ENCODE data around the gene TAF1L.
"Not testable (repeated sequence)": the region's sequence is repeated elsewhere in the genome, so short reads cannot be mapped to it uniquely, and the experiment has no call there.

The TAF1L gene

DNA sequence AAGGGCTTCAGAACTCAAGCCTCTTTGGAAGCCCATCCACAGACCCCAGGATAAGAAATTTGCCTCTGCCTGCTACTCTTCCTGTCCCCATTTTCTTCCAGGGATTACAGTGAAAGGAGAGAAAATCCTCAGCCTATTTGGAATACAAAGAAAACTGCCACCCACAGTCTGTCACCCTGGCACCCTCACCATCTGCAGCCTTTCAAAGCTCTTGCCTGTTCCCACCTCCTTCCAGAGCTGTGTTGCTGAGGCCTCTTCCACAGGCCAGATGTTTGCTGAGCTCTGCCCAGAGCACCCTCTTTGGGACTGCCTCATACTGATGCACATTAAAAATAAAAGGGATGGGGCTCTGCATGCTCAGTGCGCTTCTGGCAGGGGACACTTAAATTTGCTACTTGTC is 35.9 kb upstream of the TAF1L start:
- H3K4me1 ChIP-seq, result no peaks in the 10 kb centered on the region
- no peak overlapping the region for H2AFZ ChIP-seq
- no peaks in the 10 kb centered on the region for H3K79me2 ChIP-seq
- H3K27ac ChIP-seq, result no peak overlapping the region
- H3K9me3 ChIP-seq (ENCODE audit: control insufficient read depth, low read length), result no peaks in the 10 kb centered on the region
- H3K27me3 ChIP-seq (ENCODE audit: control insufficient read depth, insufficient read depth, low read length), result no peaks in the 10 kb centered on the region
- H3K36me3 ChIP-seq (ENCODE audit: control insufficient read depth, insufficient read depth, low read length), result no peaks in the 10 kb centered on the region
- TF ChIP-seq, protein P1, sequence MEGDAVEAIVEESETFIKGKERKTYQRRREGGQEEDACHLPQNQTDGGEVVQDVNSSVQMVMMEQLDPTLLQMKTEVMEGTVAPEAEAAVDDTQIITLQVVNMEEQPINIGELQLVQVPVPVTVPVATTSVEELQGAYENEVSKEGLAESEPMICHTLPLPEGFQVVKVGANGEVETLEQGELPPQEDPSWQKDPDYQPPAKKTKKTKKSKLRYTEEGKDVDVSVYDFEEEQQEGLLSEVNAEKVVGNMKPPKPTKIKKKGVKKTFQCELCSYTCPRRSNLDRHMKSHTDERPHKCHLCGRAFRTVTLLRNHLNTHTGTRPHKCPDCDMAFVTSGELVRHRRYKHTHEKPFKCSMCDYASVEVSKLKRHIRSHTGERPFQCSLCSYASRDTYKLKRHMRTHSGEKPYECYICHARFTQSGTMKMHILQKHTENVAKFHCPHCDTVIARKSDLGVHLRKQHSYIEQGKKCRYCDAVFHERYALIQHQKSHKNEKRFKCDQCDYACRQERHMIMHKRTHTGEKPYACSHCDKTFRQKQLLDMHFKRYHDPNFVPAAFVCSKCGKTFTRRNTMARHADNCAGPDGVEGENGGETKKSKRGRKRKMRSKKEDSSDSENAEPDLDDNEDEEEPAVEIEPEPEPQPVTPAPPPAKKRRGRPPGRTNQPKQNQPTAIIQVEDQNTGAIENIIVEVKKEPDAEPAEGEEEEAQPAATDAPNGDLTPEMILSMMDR (IDR thresholded peaks at IDR 0.05), result no peak
- no peak overlapping the region for H3K4me2 ChIP-seq (ENCODE audit: low read length)
- no peak overlapping the region for H3K9ac ChIP-seq
- H3K4me3 ChIP-seq (ENCODE audit: low read depth, low read length), result no peak overlapping the region

DNA sequence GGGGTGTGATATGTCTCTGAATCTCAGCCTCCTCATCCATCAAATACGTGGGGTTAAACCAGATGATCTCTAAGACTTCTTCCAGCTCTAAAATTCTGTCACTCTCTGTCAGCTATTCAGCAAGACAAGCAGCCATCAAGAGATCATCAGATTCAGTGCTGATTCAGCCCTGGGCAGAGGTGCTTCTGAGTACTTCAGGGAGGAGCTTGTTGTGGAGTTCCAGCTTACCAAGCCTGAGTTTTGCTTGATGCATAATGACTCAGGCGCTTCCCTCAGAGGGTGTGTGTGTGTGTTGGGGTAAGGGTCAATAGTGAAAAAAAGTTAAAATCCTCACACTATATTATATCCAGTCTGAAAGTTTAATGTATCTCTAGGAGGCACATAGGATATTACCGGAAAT is 29.6 kb upstream of the TAF1L start:
- Histone ChIP-seq H3K27me3 (ENCODE audit: control insufficient read depth, insufficient read depth, low read length) (no peaks in the 10 kb centered on the region), H3K4me2 (ENCODE audit: low read length) (no peak overlapping the region), H3K27ac (no peak overlapping the region), H3K36me3 (ENCODE audit: control insufficient read depth, insufficient read depth, low read length) (no peaks in the 10 kb centered on the region), H2AFZ (no peak overlapping the region), H3K4me1 (no peaks in the 10 kb centered on the region), H3K4me3 (ENCODE audit: low read depth, low read length) (no peak overlapping the region), H3K79me2 (no peaks in the 10 kb centered on the region), H3K9me3 (ENCODE audit: control insufficient read depth, low read length) (no peaks in the 10 kb centered on the region), H3K9ac (no peak overlapping the region)
- TF ChIP-seq, protein P1 (IDR thresholded peaks at IDR 0.05), result no peak

DNA sequence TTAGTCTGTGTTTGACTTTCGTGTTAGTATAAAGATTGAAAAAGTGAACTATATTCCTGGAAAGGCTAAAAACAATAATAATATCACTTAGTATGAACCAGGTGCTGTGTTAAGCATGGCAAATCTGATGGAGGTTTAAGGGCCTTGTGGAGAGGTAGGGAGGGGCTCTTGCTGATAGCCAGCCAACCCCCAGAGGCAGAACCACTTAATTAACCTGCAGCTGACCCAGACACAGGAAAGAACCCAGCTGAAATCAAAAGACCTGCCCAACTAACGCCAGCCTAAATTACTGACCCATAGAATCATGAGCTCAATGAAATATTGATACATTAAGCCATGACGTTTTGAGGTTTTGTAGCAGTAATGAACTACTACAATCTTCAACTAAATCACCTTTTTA is 28.3 kb upstream of the TAF1L start:
- Histone ChIP-seq H3K79me2 (no peaks in the 10 kb centered on the region), H3K9ac (no peak overlapping the region), H3K4me3 (ENCODE audit: low read depth, low read length) (no peak overlapping the region), H3K4me1 (no peaks in the 10 kb centered on the region), H3K9me3 (ENCODE audit: control insufficient read depth, low read length) (no peaks in the 10 kb centered on the region), H3K4me2 (ENCODE audit: low read length) (no peak overlapping the region), H3K27me3 (ENCODE audit: control insufficient read depth, insufficient read depth, low read length) (no peaks in the 10 kb centered on the region), H3K27ac (no peak overlapping the region), H2AFZ (no peak overlapping the region), H3K36me3 (ENCODE audit: control insufficient read depth, insufficient read depth, low read length) (no peaks in the 10 kb centered on the region)
- TF ChIP-seq, protein P1 (IDR thresholded peaks at IDR 0.05), result no peak

DNA sequence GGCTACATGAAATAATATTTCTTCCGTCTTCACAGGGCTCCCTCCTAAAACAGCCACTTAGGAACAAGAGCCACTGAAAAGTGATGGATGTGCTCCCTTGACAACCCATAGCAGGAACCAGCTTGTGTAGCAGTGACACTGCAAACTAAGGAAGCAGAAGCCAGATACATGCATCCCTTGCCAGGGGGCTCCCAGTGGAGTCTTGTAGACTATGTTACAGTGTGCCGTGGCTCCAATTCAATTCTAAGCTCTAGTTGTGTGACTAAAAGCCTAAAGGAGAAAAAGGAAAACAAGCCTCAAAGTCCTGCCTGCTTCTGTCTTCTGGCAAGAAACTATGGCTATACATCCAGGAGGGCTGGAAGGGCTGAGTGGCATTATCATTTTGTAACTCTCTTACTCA is 12.2 kb upstream of the TAF1L start:
- TF ChIP-seq, protein P1 (IDR thresholded peaks at IDR 0.05), result no peak
- no peak overlapping the region for H3K27ac ChIP-seq
- H3K79me2 ChIP-seq, result no peaks in the 10 kb centered on the region
- no peak overlapping the region for H3K4me3 ChIP-seq (ENCODE audit: low read depth, low read length)
- H3K9me3 ChIP-seq (ENCODE audit: control insufficient read depth, low read length), result no peaks in the 10 kb centered on the region
- no peak overlapping the region for H3K9ac ChIP-seq
- H3K36me3 ChIP-seq (ENCODE audit: control insufficient read depth, insufficient read depth, low read length), result no peaks in the 10 kb centered on the region
- H3K4me1 ChIP-seq, result no peaks in the 10 kb centered on the region
- H3K27me3 ChIP-seq (ENCODE audit: control insufficient read depth, insufficient read depth, low read length), result no peaks in the 10 kb centered on the region
- no peak overlapping the region for H2AFZ ChIP-seq
- no peak overlapping the region for H3K4me2 ChIP-seq (ENCODE audit: low read length)

DNA sequence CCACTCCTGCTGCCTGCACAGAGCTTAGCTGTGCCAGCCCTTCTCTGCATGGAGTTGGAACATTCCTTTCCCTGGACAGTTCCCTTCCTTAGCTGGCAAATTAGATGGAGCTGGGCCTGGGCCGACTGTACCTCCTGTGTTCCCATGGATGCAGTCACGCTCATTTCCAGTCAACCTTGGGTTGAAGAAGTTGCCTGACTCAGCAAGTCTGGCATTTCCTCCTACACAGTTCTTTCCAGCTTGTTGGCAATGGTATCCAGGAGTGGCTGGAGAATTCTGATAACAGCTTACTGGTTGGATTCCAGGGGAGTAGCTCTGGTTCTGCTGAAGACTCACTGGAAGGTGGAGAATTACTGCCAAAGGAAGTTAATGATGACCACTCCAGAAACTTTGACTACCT is 9.2 kb upstream of the TAF1L start:
- Histone ChIP-seq H3K27ac (peak overlapping the region; percentile 52), H3K4me3 (ENCODE audit: low read depth, low read length) (no peak overlapping the region), H3K27me3 (ENCODE audit: control insufficient read depth, insufficient read depth, low read length) (no peaks in the 10 kb centered on the region), H3K4me1 (no peaks in the 10 kb centered on the region), H3K4me2 (ENCODE audit: low read length) (peak overlapping the region; percentile 17), H3K79me2 (no peaks in the 10 kb centered on the region), H3K9me3 (ENCODE audit: control insufficient read depth, low read length) (no peaks in the 10 kb centered on the region), H2AFZ (peak overlapping the region; percentile 7), H3K36me3 (ENCODE audit: control insufficient read depth, insufficient read depth, low read length) (no peaks in the 10 kb centered on the region), H3K9ac (no peak overlapping the region)
- TF ChIP-seq, protein P1 (IDR thresholded peaks at IDR 0.05), result no peak

DNA sequence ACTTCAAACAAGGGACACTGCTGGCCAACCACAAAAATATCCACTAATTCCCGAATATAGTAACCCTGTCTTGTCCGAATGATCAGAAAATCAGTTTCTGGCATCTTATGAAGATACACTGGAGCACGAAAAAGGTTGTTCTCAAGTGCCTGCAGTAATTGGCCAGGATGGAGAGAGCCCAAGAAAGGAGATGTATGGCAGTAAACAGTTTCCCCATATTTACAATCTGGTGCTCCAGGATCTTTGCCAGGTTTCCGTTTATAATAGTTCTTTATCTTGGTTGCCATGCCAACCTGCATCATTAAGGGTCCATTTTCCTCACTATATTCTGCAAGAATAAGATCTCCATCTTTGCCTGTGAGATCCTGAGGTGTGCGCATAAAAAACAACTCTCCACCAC is 2.3 kb downstream of the TAF1L start:
- H3K4me2 ChIP-seq (ENCODE audit: low read length); H3K27ac ChIP-seq; H3K27me3 ChIP-seq (ENCODE audit: control insufficient read depth, insufficient read depth, low read length); H3K4me1 ChIP-seq; H3K9me3 ChIP-seq (ENCODE audit: control insufficient read depth, low read length); H2AFZ ChIP-seq; H3K79me2 ChIP-seq; H3K4me3 ChIP-seq (ENCODE audit: low read depth, low read length); H3K9ac ChIP-seq; H3K36me3 ChIP-seq (ENCODE audit: control insufficient read depth, insufficient read depth, low read length): not testable (repeated sequence)

All from parathyroid adenoma (tissue), 2 donors.